ENCODE results near the gene TRIO. TPM values are rescaled to one million over a fixed set of nuclear protein-coding genes. Genes with fewer than 3 reads are reported as not detected.

Gene TRIO
- total RNA-seq, 2 donors from 2014 or later: 62.0 to 137 TPM

- ATAC-seq (no peak), DNase-seq (no peak)
- intact Hi-C loops (cut with DNase I): no loop called here
- Histone ChIP-seq H3K27me3 (no peaks in the 10 kb centered on the region), H3K9me3 (no peaks in the 10 kb centered on the region), H3K4me1 (no peaks in the 10 kb centered on the region), H3K4me3 (no peak overlapping the region), H3K27ac (no peak overlapping the region), H3K36me3 (replicated peaks in 1 of 2; ENCODE audit: insufficient read depth in 1 of 2, low read depth in 2 of 2) (peaks cover 6% of the 10 kb centered on the region in 2 donors)
- WGBS, 2 donors: 86 to 92% methylated on average over 16 to 21 of the region's 21 CpGs
- TF ChIP-seq, protein P1, sequence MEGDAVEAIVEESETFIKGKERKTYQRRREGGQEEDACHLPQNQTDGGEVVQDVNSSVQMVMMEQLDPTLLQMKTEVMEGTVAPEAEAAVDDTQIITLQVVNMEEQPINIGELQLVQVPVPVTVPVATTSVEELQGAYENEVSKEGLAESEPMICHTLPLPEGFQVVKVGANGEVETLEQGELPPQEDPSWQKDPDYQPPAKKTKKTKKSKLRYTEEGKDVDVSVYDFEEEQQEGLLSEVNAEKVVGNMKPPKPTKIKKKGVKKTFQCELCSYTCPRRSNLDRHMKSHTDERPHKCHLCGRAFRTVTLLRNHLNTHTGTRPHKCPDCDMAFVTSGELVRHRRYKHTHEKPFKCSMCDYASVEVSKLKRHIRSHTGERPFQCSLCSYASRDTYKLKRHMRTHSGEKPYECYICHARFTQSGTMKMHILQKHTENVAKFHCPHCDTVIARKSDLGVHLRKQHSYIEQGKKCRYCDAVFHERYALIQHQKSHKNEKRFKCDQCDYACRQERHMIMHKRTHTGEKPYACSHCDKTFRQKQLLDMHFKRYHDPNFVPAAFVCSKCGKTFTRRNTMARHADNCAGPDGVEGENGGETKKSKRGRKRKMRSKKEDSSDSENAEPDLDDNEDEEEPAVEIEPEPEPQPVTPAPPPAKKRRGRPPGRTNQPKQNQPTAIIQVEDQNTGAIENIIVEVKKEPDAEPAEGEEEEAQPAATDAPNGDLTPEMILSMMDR (IDR thresholded peaks at IDR 0.05): no peak
- no peak for TF ChIP-seq POLR2A (IDR thresholded peaks at IDR 0.05)
Measured at GRCh38 chr5:14491015-14491915, 348.1 kb downstream of the TRIO start.

- H3K36me3 ChIP-seq (replicated peaks in 1 of 2; ENCODE audit: insufficient read depth in 1 of 2, low read depth in 2 of 2): peaks cover 6% of the 10 kb centered on the region in 2 donors
- no peaks in the 10 kb centered on the region for H3K9me3 ChIP-seq
- H3K27me3 ChIP-seq: no peaks in the 10 kb centered on the region
- intact Hi-C loops (cut with DNase I): no loop called here
- H3K4me3 ChIP-seq: no peak overlapping the region
- ATAC-seq (no peak), DNase-seq (no peak)
- H3K27ac ChIP-seq: no peak overlapping the region
- H3K4me1 ChIP-seq: no peaks in the 10 kb centered on the region
- WGBS, 2 donors: 87 to 91% methylated on average over 20 to 21 of the region's 21 CpGs
- TF ChIP-seq POLR2A (IDR thresholded peaks at IDR 0.05): no peak
- TF ChIP-seq, protein P1 (IDR thresholded peaks at IDR 0.05): no peak
Measured at GRCh38 chr5:14492331-14492964, 349.3 kb downstream of the TRIO start.

- no peak for ATAC-seq
- intact Hi-C loops (cut with DNase I): no loop called here
- peaks cover 0 to 15% of the 10 kb centered on the region in 2 donors for H3K36me3 ChIP-seq (replicated peaks in 1 of 2; ENCODE audit: insufficient read depth in 1 of 2, low read depth in 2 of 2)
- DNase-seq: no peak
- WGBS, 2 donors: 90 to 98% methylated on average over 5 of the region's 5 CpGs
- TF ChIP-seq POLR2A (IDR thresholded peaks at IDR 0.05): no peak
- TF ChIP-seq, protein P1 (IDR thresholded peaks at IDR 0.05): no peak
- no peak overlapping the region for H3K4me3 ChIP-seq
- no peaks in the 10 kb centered on the region for H3K27me3 ChIP-seq
- no peaks in the 10 kb centered on the region for H3K4me1 ChIP-seq
- H3K27ac ChIP-seq: no peak overlapping the region
- H3K9me3 ChIP-seq: no peaks in the 10 kb centered on the region
Measured at GRCh38 chr5:14495301-14495700, 352.2 kb downstream of the TRIO start.

GRCh38 chr5:14497311-14497710 is 354.2 kb downstream of the TRIO start:
- Histone ChIP-seq H3K9me3 (no peaks in the 10 kb centered on the region), H3K27ac (no peak overlapping the region), H3K4me3 (no peak overlapping the region), H3K27me3 (no peaks in the 10 kb centered on the region), H3K4me1 (no peaks in the 10 kb centered on the region), H3K36me3 (replicated peaks in 1 of 2; ENCODE audit: insufficient read depth in 1 of 2, low read depth in 2 of 2) (peaks cover 0 to 14% of the 10 kb centered on the region in 2 donors)
- no peak for DNase-seq
- 89% methylated on average over 7 of the region's 7 CpGs for WGBS, 2 donors
- no peak for ATAC-seq
- intact Hi-C loops (cut with DNase I): no loop called here
- TF ChIP-seq, protein P1 (IDR thresholded peaks at IDR 0.05): no peak
- TF ChIP-seq POLR2A (IDR thresholded peaks at IDR 0.05): no peak
